Ovary (tissue), 3 donors: Measurements from ENCODE around the gene IRF2BP1.

Source experiments
- CTCF ChIP-seq, 3 donors: fragments of 450-650 bp in 2 of 3; fragments of 200-600 bp in 1 of 3; IDR thresholded peaks; one replicate each; pipeline versions ENCODE4 v1.5.1 to v1.8.0; 2016 to 2022; ENCODE audit warnings: antibody characterized with exemption in 3 of 3, mild to moderate bottlenecking in 1 of 3
- POLR2A ChIP-seq: fragments of 450-650 bp; IDR thresholded peaks from one replicate; pipeline ENCODE4 v1.6.1; 2017; ENCODE audit warnings: antibody characterized with exemption, mild to moderate bottlenecking, moderate library complexity
- donor health status: DM: no; HTN: no; CAD: no.

- TF ChIP-seq CTCF (IDR thresholded peaks at IDR 0.05) (no peak), POLR2A (no peak)
These were observed 32.8 kb upstream of the IRF2BP1 start for GRCh38 chr19:45918721-45919120.
